Measurements from ENCODE around the gene MRPL16. TPM values are rescaled to one million over a fixed set of nuclear protein-coding genes. Genes with fewer than 3 reads are reported as not detected.
"Not testable (repeated sequence)": the region's sequence is repeated elsewhere in the genome, so short reads cannot be mapped to it uniquely, and the experiment has no call there.

Gene MRPL16
- total RNA-seq (ENCODE audit: insufficient read depth, low replicate concordance), result 36.6 TPM

DNA sequence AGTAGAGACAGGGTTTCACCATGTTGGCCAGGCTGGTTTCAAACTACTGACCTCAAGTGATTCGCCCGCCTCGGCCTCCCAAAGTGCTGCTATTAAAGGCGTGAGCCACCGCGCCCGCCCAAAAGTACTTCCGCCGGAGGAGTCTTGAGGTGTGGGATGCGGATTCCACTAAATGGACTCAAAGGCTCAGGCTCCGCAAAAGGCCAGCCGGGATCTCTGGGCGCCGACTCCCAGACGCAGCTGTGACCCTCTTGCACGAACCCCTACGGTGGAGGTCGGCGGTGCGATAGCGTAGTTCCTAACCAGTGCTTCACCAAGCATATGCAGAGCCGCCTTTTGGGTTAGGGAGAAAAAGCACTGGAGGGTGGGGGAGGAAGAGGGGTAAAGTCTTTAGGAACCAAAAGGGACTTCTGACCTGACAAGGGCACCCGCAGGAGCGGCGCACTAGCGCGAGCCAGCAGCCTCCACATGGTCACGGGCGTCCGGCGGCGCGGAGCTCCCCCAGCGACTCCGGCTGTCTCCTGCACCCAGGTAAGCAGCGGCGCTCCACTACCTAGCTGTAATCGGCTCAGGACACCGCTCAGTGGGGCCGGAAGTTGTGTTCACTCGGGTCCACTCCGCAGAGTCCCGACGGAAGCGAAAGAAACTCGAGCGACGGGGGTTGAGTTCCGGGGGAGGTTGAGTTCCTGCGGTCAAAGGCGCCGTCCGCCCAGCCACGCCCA lies at the start of gene MRPL16:
TSS of gene MRPL16 (minus strand) at position 590 of the 722 bp plus-strand sequence. CDS start at position 470, 120 bp downstream.
- DNase-seq (ENCODE audit: low spot score), result no peak

- DNase-seq (ENCODE audit: low spot score), result no peak
Observed at GRCh38 chr11:59859673-59860072, 49.1 kb upstream of the MRPL16 start.

DNA sequence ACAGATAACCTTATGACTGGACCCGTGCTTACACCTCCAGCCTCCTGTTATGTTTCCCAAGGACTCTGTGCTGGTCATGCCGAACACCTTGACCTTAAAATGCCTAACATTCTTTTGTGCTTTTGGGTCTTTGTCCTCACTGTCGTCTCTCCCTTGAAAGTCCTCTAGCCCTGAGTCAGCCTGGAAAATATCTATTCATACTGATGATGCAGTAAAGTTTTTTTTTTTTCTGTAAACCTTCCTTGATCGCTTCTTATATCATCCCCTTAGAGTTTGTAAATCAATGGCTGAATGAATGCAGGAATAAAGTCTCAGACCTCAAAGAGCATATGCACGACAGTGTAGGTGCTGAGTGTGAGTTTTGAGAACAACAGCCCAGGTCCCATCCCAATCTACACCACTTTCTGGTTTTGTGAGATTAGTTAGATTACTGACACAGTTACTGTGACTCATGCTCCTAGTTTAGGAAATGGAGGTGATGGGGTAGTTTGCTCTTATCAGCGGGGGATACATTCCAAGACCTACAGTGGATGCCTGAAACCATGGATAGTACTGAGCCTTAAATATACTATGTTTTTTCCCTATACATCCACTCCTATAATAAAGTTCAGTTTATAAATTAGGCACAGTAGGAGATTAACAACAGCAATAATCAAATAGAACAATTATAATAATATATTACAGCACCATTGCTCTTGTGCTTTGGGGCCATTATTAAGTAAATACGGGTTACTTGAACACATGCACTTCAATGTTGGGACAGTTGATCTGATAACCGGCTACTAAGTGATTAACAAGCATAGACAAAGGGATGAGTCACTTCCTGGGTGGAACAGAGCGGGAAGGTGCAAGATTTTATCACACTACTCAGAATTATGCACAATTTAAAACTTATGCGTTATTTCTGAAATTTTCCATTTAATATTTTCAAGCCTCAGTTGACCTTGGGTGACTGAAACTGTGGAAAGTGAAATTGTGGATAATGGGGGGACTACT lies 47.2 kb upstream of the MRPL16 start:
- no peak for DNase-seq (ENCODE audit: low spot score)

DNA sequence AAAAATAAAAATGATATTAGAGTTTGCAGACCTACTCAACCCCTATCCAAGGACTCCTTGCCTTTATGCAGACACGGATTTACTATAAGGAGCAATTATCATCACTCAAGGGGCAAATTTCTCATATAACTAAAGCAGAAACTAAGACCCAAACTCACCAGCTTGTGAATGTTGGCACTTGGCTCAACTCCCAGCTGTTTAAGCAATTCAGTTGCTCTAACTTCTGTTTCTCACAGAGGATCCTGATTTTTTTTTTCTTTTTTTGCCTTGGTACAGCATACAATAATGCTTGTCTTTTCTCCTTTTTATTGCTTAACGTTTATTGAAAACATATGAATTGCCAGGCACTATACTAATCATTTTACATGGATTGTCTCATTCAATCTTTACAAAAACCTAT lies 44.3 kb upstream of the MRPL16 start:
- no peak for DNase-seq (ENCODE audit: low spot score)

DNA sequence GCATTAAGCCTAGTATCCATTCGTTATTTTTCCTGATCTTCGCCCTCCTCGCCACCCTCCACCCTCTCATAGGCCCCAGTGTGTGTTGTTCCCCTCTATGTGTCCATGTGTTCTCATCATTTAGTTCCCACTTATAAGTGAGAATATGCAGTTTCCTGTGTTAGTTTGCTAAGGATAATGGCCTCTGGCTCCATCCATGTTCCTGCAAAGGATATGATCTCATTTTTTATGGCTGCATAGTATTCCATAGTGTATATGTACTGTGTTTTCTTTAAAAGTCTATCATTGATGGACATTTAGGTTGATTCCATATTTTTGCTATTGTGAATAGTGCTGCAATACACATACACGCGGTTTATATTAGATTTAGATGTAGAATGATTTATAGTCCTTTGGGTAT lies 40.8 kb upstream of the MRPL16 start:
- DNase-seq (ENCODE audit: low spot score), result not testable (repeated sequence)

DNA sequence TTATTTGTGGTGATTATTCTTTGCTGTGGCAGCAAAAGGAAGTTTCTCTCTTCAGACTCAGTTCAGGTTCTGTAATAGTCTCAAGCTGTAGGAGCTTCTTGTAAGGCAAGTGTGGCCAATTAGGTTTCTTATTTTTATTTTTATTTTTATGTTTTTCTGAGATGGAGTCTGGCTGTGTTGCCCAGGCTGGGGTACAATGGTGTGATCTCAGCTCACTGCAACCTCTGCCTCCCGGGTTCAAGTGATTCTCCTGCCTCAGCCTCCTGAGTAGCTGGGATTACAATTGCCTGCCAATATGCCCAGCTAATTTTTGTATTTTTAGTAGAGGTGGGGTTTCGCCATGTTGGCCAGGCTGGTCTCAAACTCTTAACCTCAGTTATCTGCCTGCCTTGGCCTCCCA lies 39.0 kb upstream of the MRPL16 start:
- DNase-seq (ENCODE audit: low spot score), result not testable (repeated sequence)

- DNase-seq (ENCODE audit: low spot score), result no peak
Observed at GRCh38 chr11:59849129-59849528, 38.6 kb upstream of the MRPL16 start.

- not testable (repeated sequence) for DNase-seq (ENCODE audit: low spot score)
Observed at GRCh38 chr11:59848439-59848838, 37.9 kb upstream of the MRPL16 start.

GRCh38 chr11:59847626-59848025 lies 37.0 kb upstream of the MRPL16 start:
- no peak for DNase-seq (ENCODE audit: low spot score)

DNA sequence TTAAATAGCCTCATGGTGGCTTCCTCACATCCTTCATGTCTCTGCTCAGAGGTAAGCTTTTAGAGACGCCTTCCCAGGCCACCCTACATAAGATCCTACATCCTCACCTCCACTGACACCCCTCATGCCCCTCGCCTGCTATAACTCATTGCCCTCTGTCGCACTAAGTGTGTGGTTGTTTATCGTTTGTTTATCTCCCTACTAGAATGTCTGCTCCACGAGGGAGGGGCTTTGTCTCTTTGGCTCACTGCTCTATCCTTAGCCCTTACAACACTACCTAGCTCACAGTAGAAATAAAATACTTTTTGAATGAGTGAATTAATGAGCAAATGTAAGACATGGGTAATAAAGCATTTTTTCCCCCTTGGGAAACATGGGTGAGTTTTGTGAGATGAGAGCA lies 36.0 kb upstream of the MRPL16 start:
- no peak for DNase-seq (ENCODE audit: low spot score)

GRCh38 chr11:59845399-59845798 lies 34.8 kb upstream of the MRPL16 start, which contains the start of gene CBLIF:
CBLIF (minus strand) TSS chr11:59845499; CDS start chr11:59845453, 46 bp downstream.
- no peak for DNase-seq (ENCODE audit: low spot score)

- DNase-seq (ENCODE audit: low spot score), result no peak
Observed at GRCh38 chr11:59842316-59842715, 31.7 kb upstream of the MRPL16 start.

DNA sequence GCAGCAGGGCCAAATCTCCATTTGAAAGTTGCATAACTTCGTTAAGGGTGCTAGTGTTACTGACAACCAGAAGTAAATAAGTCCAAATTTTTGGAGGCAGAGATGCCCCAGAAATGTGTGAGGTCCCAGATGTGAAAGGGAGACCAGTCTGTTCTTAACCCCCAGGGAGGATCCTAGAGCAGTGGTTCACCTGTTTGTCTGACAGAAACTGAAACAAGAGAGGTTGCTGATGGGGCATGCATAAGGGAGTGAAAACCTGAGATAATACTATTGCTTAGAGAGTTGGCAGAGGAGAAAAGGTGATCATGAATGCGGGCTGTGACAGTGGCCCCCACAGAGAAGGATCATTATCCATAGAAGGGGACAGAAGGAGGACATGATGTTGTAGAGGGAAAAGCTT lies 30.9 kb upstream of the MRPL16 start:
- DNase-seq (ENCODE audit: low spot score), result no peak

DNA sequence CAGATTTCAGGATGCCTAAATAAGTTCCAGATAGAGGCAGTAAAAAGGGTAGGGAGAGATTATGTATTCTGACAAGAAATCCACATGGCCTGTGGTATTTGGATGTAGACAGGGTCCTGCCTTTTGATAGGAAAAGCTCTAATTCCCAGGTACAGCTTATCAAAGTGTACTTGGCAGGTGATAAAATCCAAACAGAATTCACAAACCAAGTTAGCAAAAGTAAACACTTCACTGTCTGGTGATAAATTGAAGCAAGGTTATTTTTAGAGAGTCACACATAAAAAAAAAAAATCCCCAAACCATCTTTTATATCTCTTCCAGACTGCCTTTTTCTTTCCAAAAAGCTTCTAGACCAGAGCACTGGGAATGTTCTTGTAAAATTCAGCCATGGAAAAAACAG lies 29.0 kb upstream of the MRPL16 start:
- no peak for DNase-seq (ENCODE audit: low spot score)

DNA sequence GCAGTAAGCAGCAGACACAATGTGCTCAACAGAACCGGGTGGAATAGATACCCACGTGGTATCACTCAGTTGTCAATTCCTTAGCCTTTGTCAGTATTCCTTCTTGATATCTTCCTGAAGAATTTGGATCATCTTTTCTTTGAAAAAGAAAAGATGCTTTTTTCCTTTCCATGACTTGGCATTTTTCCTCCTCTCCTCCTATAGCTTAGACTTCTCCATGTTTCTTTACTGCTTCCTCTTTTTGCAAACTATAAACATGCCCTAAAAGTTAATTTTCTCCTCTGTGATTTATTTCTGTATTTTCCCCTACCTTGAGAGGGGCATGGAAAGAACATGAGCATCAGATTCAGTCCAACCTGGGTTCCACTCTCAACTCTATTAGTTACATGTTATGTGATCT lies 23.0 kb upstream of the MRPL16 start:
- DNase-seq (ENCODE audit: low spot score), result no peak

DNA sequence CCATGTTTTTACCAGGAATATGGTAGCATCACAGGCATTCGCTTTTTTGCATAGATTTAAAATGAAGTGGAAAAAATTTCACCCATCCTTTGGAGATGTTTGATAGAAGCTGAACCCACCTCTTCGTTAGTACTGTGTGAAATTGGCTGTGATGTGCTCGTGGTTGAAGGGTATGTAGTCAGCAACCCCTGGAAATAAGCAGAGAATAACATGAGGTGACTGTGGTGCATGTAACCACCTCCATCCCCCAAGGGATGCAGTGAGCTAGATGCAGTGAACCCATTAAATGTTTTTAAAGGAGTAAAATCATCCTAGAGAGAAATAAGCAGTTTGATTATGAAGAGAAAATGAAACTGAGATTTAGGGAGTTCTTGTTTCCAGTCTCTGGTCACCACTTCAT lies 18.8 kb upstream of the MRPL16 start:
- no peak for DNase-seq (ENCODE audit: low spot score)

DNA sequence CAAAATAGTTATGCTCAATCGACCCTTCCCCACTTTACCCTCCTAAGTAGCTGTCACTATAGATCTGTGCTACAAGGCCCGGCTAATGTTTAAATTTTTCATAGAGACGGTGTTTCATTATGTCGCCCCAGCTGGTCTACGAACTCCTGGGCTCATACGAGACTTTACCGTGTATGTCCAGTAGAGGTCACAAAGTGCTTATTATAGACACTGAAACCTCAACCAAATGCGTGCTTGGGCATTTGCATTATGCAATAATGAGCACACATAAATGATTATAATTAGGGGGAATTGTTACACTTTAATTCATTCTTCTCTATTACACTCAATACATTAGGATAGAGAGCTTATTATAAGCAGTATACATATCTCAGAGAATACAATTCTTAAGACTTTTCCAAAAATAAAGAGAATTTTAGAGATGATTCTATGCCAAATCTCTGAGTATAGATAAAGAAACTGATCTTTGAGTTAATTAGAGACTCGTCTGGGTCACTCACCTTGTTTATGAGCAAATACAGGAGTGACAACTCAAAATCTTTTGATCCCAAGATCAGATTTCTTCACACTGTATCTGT lies 12.5 kb upstream of the MRPL16 start:
- DNase-seq (ENCODE audit: low spot score), result peak; percentile 61

DNA sequence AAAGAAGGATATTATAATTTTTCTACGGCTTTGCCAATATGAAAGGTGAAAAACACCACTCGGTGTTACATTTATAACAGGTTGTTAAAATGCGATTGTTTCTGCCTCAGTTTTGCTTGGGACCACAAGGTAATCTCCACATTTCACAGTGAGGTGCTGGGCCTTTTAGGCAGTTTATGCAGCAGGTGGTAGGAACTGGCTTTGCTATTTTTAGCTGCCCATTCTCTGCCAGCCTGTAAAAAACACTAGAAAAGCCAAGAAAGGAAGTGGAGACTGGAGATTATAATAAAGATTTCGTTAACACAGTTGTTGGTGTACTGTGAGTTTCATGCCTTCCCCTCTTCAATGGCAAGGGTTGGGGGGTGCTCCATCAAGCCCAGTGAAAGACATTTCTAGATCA lies 8.0 kb upstream of the MRPL16 start:
- no peak for DNase-seq (ENCODE audit: low spot score)

- DNase-seq (ENCODE audit: low spot score), result not testable (repeated sequence)
Observed at GRCh38 chr11:59816434-59816833, 5.9 kb upstream of the MRPL16 start.

DNA sequence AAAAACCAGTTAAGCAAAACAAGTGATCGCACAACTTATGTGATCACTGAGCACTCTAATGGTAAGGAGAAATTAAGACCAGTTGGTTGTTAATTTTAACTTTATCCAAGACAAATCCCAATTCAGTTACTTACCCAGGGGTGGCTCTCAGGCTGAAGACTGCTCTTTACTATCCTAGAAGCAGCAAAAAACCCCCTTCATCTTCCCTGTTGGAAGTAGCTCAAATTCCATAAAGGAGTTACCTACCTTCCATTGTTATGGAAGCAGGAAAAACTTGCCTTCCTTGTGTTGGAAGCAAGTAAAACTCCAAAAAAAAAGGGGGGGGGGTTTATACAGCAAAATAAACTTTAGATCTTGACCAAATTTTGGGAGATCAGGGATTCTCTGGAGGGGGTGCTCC lies 5.2 kb upstream of the MRPL16 start:
- DNase-seq (ENCODE audit: low spot score), result no peak

- DNase-seq (ENCODE audit: low spot score), result no peak
Observed at GRCh38 chr11:59814021-59814420, 3.4 kb upstream of the MRPL16 start.

DNA sequence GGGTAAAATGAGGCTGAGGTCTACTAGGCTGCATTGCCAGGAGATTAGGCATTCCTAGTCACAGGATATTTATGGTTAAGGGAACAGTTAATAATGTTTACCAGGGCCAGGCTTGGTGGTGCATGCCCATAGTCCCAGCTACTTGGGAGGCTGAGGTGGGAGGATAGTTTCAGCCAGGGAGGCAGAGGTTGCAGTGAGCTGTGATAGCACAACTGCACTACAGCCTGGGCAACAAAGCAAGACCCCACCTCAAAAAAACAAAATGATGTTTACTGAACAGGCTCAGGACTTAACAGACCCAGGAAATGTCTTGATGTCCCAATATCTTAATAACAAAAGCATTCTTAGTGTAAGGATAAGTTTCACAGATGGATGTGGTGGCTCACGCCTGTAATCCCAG lies 2.8 kb upstream of the MRPL16 start:
- no peak for DNase-seq (ENCODE audit: low spot score)
